Measurements from ENCODE around the gene RAB22A. TPM values are rescaled to one million over a fixed set of nuclear protein-coding genes. Genes with fewer than 3 reads are reported as not detected.
"Not testable (repeated sequence)": the region's sequence is repeated elsewhere in the genome, so short reads cannot be mapped to it uniquely, and the experiment has no call there.

RAB22A gene
- total and polyA plus RNA-seq, 7 donors = 8.0 to 21.6 (median 17.6) TPM

DNA sequence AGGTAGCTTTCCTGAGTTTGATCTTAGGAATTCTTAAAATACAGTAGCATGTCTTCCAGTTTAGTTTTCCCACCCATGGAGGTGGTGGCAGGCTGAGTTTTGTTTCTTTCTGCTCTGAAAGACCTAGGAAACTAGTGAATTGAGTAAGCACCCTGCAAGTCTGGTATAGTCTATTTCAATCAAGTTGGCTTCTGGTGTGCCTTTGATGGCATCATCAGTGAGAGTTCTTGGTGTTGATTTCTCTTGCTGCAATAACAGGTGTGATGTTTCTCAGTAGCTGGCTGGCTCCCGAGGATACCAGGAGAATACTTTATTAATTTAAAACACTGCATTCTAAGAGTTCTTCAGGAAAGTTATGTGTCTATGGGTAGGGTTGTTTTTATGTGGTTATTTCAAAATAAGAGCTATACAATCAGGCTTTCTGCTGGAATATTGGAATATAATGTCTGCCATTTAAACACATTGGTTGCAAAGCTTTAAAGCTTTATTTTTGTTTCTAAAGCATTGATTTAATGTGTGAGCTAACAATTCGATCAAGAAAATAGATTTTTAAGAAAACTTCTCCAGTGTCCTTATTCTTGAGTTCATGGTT lies 98.5 kb downstream of the RAB22A start:
- H3K4me1 ChIP-seq = peaks cover 0 to 54% (median 42%) of the 10 kb centered on the region in 4 donors
- WGBS, 2 donors = 51 to 61% methylated on average over 2 of the region's 2 CpGs
- H3K36me3 ChIP-seq = no peaks in the 10 kb centered on the region
- intact Hi-C loops (cut with DNase I) = no loop called here
- TF ChIP-seq POLR2AphosphoS5 (IDR thresholded peaks at IDR 0.05) (no peak), EP300 (IDR thresholded peaks at IDR 0.05) (no peak), POLR2A (IDR thresholded peaks at IDR 0.05) (no peak)
- TF ChIP-seq, protein P1, sequence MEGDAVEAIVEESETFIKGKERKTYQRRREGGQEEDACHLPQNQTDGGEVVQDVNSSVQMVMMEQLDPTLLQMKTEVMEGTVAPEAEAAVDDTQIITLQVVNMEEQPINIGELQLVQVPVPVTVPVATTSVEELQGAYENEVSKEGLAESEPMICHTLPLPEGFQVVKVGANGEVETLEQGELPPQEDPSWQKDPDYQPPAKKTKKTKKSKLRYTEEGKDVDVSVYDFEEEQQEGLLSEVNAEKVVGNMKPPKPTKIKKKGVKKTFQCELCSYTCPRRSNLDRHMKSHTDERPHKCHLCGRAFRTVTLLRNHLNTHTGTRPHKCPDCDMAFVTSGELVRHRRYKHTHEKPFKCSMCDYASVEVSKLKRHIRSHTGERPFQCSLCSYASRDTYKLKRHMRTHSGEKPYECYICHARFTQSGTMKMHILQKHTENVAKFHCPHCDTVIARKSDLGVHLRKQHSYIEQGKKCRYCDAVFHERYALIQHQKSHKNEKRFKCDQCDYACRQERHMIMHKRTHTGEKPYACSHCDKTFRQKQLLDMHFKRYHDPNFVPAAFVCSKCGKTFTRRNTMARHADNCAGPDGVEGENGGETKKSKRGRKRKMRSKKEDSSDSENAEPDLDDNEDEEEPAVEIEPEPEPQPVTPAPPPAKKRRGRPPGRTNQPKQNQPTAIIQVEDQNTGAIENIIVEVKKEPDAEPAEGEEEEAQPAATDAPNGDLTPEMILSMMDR (IDR thresholded peaks at IDR 0.05) = no peak
- peak overlapping the region in 2 of 4 donors; percentile 29 to 42 for H3K27ac ChIP-seq
- no peak overlapping the region for H3K4me3 ChIP-seq
- DNase-seq = no peak
- no peaks in the 10 kb centered on the region for H3K9me3 ChIP-seq
- H3K27me3 ChIP-seq = no peaks in the 10 kb centered on the region

DNA sequence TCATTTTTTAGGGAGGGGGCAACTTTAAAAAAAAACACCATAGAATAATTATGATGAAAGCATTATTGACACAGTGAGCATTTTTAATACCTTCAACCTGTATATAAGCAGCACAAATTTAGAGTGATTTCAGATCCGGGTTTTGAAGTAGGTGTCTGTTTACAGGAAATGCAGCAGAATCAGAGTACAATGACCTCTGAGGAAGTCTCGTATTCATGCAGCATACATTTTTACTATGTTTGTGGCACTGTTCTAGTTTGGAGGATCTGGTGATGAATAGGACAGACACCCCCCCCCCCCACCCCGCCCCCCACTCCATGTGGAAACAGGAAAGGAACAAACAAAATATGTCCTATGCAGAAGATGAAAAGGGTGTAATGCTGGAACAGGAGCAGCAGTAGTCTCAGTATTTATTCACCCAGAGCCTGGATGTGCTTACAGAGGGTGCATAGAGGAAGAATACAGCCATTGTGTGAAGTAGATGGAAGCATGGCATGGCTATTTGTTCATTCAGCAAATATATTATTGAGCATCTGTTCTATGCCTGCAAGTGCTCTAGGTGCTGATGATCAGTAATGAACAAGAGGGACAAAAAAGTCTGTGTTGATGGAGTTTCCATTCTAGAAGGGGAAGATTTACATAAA lies 99.2 kb downstream of the RAB22A start:
- H3K36me3 ChIP-seq = no peaks in the 10 kb centered on the region
- no peak overlapping the region for H3K4me3 ChIP-seq
- H3K27ac ChIP-seq = peak overlapping the region in 2 of 4 donors; percentile 29 to 42
- no peak for DNase-seq
- WGBS, 2 donors = 19 to 31% methylated on average over 3 of the region's 3 CpGs
- no peaks in the 10 kb centered on the region for H3K27me3 ChIP-seq
- TF ChIP-seq POLR2AphosphoS5 (IDR thresholded peaks at IDR 0.05) = no peak
- TF ChIP-seq, protein P1 (IDR thresholded peaks at IDR 0.05) = no peak
- no peak for TF ChIP-seq EP300 (IDR thresholded peaks at IDR 0.05)
- no peak for TF ChIP-seq POLR2A (IDR thresholded peaks at IDR 0.05)
- H3K9me3 ChIP-seq = no peaks in the 10 kb centered on the region
- intact Hi-C loops (cut with DNase I) = no loop called here
- H3K4me1 ChIP-seq = peaks cover 0 to 53% (median 41%) of the 10 kb centered on the region in 4 donors

DNA sequence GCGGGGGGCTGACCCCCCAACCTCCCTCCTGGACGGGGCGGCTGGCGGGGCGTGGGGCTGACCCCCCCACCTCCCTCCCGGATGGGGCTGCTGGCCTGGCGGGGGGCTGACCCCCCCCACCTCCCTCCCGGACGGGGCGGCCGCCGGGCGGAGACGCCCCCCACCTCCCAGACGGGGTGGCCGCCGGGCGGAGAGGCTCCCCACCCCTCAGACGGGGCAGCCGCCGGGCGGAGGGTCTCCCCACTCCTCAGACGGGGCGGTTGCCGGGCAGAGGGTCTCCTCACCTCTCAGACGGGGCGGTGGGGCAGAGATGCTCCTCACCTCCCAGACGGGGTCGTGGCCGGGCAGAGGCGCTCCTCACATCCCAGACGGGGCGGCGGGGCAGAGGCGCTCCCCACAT lies 104.7 kb downstream of the RAB22A start:
- DNase-seq; H3K4me3 ChIP-seq; H3K27me3 ChIP-seq; H3K36me3 ChIP-seq; H3K9me3 ChIP-seq; H3K27ac ChIP-seq; intact Hi-C loops (cut with DNase I): not testable (repeated sequence)
- H3K4me1 ChIP-seq = peaks cover 0 to 29% (median 23%) of the 10 kb centered on the region in 4 donors
- 97 to 99% methylated on average over 31 to 34 of the region's 35 CpGs for WGBS, 2 donors

DNA sequence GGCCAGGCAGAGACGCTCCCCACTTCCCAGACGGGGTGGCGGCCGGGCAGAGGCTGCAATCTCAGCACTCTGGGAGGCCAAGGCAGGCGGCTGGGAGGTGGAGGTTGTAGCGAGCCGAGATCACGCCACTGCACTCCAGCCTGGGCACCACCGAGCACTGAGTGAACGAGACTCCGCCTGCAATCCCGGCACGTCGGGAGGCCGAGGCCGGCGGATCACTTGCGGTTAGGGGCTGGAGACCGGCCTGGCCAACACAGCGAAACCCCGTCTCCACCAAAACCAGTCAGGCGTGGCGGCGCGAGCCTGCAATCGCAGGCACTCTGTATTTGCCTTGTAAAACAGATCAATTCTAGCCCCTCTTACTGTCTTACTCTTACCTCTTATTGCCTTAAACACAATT lies 105.3 kb downstream of the RAB22A start:
- H3K27me3 ChIP-seq; DNase-seq; H3K27ac ChIP-seq; H3K9me3 ChIP-seq; H3K36me3 ChIP-seq; intact Hi-C loops (cut with DNase I); H3K4me3 ChIP-seq: not testable (repeated sequence)
- 97 to 99% methylated on average over 26 of the region's 26 CpGs for WGBS, 2 donors
- H3K4me1 ChIP-seq = peaks cover 0 to 25% (median 19%) of the 10 kb centered on the region in 4 donors

DNA sequence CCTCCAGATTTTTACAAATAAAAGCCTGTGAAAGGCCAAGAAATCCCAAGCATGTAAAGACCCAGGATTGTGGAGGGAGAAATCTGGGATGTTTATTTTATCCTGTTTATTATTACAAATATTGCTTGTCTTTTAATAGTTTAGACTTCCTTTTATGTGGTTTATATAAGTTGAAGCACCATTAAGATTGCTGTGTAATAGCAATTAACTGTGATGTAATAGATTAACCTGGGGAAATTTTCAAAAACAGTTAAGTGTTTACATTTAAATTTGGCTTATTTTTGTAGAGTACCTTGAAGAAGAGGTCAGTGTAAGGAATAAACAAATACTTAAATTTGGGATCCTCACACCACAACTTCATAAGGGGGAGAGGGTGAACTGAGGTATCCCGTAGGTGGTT lies 106.5 kb downstream of the RAB22A start:
- Histone ChIP-seq H3K27me3 (no peaks in the 10 kb centered on the region), H3K4me1 (peaks cover 0 to 30% (median 14%) of the 10 kb centered on the region in 4 donors), H3K9me3 (no peaks in the 10 kb centered on the region), H3K27ac (no peak overlapping the region), H3K4me3 (no peak overlapping the region), H3K36me3 (peaks cover 0 to 21% (median 0%) of the 10 kb centered on the region in 4 donors)
- intact Hi-C loops (cut with DNase I) = no loop called here
- WGBS, 2 donors = 92 to 94% methylated on average over 1 of the region's 1 CpG
- TF ChIP-seq, protein P1 (IDR thresholded peaks at IDR 0.05) = no peak
- no peak for TF ChIP-seq EP300 (IDR thresholded peaks at IDR 0.05)
- no peak for TF ChIP-seq POLR2AphosphoS5 (IDR thresholded peaks at IDR 0.05)
- no peak for TF ChIP-seq POLR2A (IDR thresholded peaks at IDR 0.05)
- no peak for DNase-seq

Measured in sigmoid colon (tissue), 7 donors.